BJ (cell line): ENCODE data around the gene COL1A1. TPM values are rescaled to one million over a fixed set of nuclear protein-coding genes. Genes with fewer than 3 reads are reported as not detected.

ENCODE experiments used
- CTCF ChIA-PET: fragments of 350-600 bp; formaldehyde crosslinking; extraction: SDS; loops from one replicate; lab custom pipeline; 2021; ENCODE audit warnings: antibody characterized with exemption, inconsistent platforms; lab: Yijun Ruan, JAX
- POLR2A ChIA-PET: fragments of 300-600 bp; sonication (Branson Sonifier 250); formaldehyde crosslinking; extraction: SDS; loops from one replicate; lab custom pipeline; 2021; ENCODE audit warnings: antibody characterized with exemption; lab: Charles Lee
- DNase-seq: peaks from one replicate; pipeline ENCODE4 v3.0.0-alpha.2; 2011; ENCODE audit warnings: low read depth
- H3K27me3 ChIP-seq: 2 replicates; pipeline ENCODE4 v1.6.0; 2011; ENCODE audit warnings: low read length; ENCODE audit not compliant: control insufficient read depth, insufficient read depth
- H3K36me3 ChIP-seq: 2 replicates; pipeline ENCODE4 v1.5.1; 2011; ENCODE audit warnings: low read length; ENCODE audit not compliant: control insufficient read depth, insufficient read depth
- H3K4me3 ChIP-seq: 2 replicates; pipeline ENCODE4 v1.5.1; 2011; ENCODE audit warnings: low read depth, mild to moderate bottlenecking, control low read depth, low read length
- polyA plus RNA-seq: library from polyadenylated mRNA; depleted of rRNA; stranded (reverse); fragments of >200 nt; gene quantifications from 2 replicates; pipeline ENCODE4 v1.2.3, GENCODE V29; 2011
- TF ChIP-seq, protein P1 (sequence below): IDR thresholded peaks from 2 replicates; pipeline ENCODE4 v1.5.1; 2011; ENCODE audit warnings: low read depth, mild to moderate bottlenecking, control low read depth, inconsistent platforms, low read length, moderate library complexity; ENCODE audit not compliant: insufficient read depth

COL1A1 gene
- polyA plus RNA-seq, 1 experiment, result 2,161 TPM

DNA sequence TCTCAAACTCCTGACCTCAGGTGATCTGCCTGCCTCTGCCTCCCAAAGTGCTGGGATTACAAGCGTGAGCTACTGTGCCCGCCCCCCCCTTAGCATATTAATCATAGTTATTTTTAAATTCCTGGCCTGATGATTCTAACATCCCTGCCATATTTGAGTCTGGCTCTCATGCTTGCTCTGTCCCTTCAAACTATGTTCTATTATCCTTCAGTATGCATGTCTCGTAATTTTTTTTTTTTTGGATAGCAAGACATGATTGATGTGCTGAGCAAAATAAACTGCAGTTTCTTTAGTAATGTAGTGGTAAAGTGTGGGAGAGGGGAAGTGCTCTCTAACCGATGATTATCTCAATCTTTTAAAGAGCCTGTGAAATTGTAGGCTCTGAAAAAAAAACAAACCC, 38.5 kb upstream of the COL1A1 start:
- ChIA-PET CTCF (interaction anchor here (0.6 to 1.8 kb wide), 4 partner anchors 13 to 871 kb away, joined by 3 to 4 read pairs (median 4); no protein-coding TSS in a partner anchor), POLR2A (interaction anchor here (1.0 kb wide), 1 partner anchor 38 kb away, joined by 3 read pairs; no protein-coding TSS in a partner anchor)
- H3K4me3 ChIP-seq, result no peak overlapping the region
- no peak for DNase-seq
- TF ChIP-seq, protein P1, sequence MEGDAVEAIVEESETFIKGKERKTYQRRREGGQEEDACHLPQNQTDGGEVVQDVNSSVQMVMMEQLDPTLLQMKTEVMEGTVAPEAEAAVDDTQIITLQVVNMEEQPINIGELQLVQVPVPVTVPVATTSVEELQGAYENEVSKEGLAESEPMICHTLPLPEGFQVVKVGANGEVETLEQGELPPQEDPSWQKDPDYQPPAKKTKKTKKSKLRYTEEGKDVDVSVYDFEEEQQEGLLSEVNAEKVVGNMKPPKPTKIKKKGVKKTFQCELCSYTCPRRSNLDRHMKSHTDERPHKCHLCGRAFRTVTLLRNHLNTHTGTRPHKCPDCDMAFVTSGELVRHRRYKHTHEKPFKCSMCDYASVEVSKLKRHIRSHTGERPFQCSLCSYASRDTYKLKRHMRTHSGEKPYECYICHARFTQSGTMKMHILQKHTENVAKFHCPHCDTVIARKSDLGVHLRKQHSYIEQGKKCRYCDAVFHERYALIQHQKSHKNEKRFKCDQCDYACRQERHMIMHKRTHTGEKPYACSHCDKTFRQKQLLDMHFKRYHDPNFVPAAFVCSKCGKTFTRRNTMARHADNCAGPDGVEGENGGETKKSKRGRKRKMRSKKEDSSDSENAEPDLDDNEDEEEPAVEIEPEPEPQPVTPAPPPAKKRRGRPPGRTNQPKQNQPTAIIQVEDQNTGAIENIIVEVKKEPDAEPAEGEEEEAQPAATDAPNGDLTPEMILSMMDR, result no peak
- no peaks in the 10 kb centered on the region for H3K36me3 ChIP-seq
- H3K27me3 ChIP-seq, result no peaks in the 10 kb centered on the region; the same call in 1 of the 2 replicates

DNA sequence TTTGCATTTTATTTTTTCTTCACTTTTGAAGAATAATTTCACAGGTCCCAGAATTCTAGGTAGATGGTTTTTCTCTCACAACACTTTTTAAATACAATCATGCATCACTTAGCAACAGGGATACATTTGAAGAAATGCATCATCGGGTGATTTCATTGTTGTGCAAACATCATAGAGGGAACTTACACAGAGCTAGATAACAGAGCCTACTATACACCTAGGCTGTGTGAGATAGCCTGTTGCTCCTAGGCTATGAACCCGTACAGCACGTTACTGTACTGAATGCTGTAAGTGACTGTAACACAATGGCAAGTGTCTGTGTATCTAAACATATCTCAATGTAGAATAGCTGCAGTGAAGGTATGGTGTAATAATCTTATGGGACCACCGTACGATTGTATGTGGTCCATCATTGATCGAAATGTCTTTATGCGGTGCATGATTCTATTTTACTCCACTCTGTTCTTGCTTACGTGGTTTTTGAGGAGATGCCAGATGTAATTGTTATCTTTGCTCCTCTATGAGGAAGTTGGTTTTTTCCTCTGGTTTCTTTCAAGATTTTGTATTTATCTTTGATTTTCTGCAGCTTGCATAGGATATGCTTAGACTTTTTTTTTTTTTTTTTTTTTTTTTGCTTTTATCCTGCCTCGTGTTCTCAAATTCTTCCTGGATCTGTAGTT, 37.3 kb upstream of the COL1A1 start:
- no peak overlapping the region for H3K4me3 ChIP-seq
- H3K27me3 ChIP-seq, result no peaks in the 10 kb centered on the region; the same call in 1 of the 2 replicates
- no peaks in the 10 kb centered on the region for H3K36me3 ChIP-seq
- CTCF ChIA-PET, result interaction anchor here (1.6 kb wide), 1 partner anchor 12 kb away, joined by 5 read pairs; no protein-coding TSS in a partner anchor
- POLR2A ChIA-PET, result no interaction called here
- no peak for DNase-seq
- TF ChIP-seq, protein P1, result no peak

DNA sequence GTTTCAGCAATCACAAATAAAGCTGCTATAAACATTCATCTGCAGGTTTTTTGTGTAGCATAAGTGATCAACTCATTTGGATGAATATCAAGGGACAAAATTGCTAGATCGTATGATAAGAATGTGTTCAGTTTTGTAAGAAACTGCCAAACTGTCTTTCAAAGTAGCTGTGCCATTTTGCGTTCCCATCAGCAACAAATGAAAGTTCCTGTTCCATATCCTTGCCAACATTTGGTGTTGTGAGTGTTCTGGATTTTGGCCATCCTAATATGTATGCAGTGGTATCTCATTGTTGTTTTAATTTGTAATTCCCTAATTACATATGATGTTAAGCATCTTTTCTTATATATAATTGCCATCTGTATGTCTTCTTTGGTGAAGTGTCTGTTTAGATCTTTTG, 36.5 kb upstream of the COL1A1 start:
- H3K4me3 ChIP-seq, result no peak overlapping the region
- TF ChIP-seq, protein P1, result no peak
- ChIA-PET CTCF (interaction anchor here (1.1 to 1.6 kb wide), 2 partner anchors 12 to 18 kb away, joined by 3 to 5 read pairs; no protein-coding TSS in a partner anchor), POLR2A (interaction anchor here (0.6 kb wide), 1 partner anchor 29 kb away, joined by 4 read pairs; no protein-coding TSS in a partner anchor)
- no peaks in the 10 kb centered on the region for H3K36me3 ChIP-seq
- no peak for DNase-seq
- no peaks in the 10 kb centered on the region; the same call in 1 of the 2 replicates for H3K27me3 ChIP-seq

DNA sequence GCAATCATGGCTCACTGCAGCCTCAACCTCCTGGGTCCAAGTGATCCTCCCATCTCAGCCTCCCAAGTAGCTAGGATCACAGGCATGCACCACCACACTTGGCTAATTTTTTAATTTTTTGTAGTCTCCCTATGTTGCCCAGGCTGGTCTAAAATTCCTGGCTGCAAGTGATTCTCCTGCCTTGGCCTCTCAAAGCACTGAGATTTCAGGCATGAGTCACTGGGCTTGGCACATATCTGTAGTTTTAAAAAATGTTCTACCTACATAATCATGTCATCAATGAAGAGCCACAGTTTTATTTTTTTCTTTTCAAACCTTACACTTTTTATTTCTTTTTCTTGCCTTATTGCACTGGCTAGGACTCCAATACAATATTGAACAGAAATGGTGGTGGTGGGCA, 33.1 kb upstream of the COL1A1 start:
- CTCF ChIA-PET, result no interaction called here
- Histone ChIP-seq H3K27me3 (no peaks in the 10 kb centered on the region; the same call in 1 of the 2 replicates), H3K36me3 (no peaks in the 10 kb centered on the region), H3K4me3 (no peak overlapping the region)
- no peak for DNase-seq
- TF ChIP-seq, protein P1, result no peak
- POLR2A ChIA-PET, result no interaction called here

DNA sequence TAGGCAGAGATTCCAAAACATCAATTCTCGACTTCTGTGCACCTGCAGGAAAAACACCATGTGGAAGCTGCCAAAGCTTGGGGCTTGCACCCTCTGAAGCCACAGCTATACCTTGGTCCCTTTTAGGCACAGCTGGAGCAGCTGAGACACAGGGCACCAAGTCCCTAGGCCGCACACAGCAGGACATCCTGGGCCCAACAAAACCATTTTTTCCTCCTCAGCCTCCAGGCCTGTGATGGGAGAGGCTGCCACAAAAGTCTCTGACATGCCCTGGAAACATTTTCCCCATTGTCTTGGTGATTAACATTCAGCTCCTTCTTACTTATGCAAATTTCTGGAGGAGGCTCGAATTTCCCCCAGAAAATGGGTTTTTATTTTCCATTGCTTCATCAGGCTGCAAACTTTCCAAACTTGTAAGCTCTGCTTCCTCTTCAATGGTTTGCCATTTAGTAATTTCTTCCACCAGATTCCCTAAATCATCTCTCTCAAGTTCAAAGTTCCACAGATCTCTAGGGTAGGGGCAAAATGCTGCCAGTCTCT, 24.3 kb upstream of the COL1A1 start:
- DNase-seq, result no peak
- Histone ChIP-seq H3K4me3 (no peak overlapping the region), H3K36me3 (no peaks in the 10 kb centered on the region), H3K27me3 (no peaks in the 10 kb centered on the region)
- TF ChIP-seq, protein P1, result no peak
- ChIA-PET POLR2A (interaction anchor here (0.6 kb wide), 1 partner anchor 18 kb away, joined by 4 read pairs; no protein-coding TSS in a partner anchor), CTCF (interaction anchor here (1.3 kb wide), 1 partner anchor 13 kb away, joined by 5 read pairs; no protein-coding TSS in a partner anchor)
